HT-29 (cell line): ENCODE measurements around the gene TRAF3IP3. TPM values are rescaled to one million over a fixed set of nuclear protein-coding genes. Genes with fewer than 3 reads are reported as not detected.
A peak's percentile ranks its signal among the peaks of the same experiment; 100 is the strongest.

Source experiments
- DNase-seq: peaks from one replicate; pipeline ENCODE4 v3.0.0-alpha.2; 2015; ENCODE audit warnings: low spot score
- total RNA-seq: library from RNA; depleted of rRNA; stranded (reverse); fragments of >200 nt; shearing (Covaris generic); gene quantifications from 2 replicates; pipeline ENCODE4 v1.2.3, GENCODE V29; 2014

The TRAF3IP3 gene
- total RNA-seq, 1 experiment from 2014 or later = not detected

DNA sequence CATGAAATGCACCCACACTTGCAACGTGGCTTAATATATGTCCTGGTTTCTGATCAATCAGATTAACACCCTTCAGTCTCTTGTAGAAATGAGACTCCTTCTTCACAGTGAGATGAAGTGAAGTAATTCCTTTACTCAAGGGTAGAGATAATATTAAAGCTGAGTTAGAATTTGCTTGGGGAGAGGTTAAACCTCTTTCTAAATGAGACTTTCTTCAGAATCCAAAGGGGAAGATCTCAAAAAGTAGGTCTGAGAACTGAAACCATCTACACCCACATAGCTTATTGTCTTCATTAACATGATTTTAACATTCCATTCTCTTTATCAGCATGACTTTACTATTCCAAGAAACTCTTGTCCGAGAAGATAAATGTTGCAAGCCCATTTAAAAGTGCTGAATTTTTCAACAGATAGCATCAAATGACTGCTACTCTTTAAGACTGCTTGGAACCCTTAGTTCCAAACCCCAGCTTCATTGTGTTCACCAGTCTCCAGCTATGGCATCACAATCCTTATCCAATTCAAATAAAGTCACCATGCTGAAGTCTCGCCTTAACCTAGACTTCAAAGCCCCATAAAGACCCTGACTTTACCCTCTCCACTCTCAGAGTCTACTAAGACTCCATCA, 19.2 kb upstream of the TRAF3IP3 start:
- DNase-seq = no peak

DNA sequence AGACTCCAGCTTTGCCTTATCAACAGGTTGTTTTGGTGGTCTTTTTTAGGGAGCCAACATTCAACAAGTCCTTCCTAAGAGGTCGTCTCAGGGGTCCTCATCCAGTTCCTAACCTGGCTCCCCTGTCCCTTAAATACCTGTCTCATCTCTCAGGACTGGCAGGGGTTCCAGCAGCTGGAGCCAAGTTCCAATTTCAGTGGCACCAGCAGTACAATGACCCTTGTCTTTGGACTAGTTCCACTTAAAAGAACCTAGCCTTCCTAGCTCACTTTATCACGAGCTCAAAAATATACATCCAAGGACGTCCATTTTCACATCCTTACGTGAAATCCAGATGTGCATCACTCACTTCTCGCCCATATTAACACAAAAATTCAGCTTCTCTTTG, 18.7 kb upstream of the TRAF3IP3 start:
- no peak for DNase-seq

DNA sequence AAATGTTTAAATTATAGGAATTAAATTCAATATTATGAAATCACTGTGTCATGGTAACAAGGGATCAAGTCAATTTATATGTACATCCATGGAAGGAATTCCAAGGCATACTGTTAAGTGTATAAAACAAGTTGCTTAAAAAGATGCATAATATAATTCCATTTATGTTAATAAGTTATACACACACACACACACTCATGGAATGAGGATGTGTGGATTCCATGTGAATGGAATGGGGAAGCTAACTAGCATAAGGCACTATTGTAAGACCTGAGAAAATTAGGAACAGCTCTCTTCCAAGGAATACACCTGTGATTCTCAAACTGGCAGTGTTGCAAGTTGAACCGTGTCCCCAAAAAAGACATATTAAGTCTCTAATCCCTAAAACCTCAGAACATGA, 17.6 kb upstream of the TRAF3IP3 start:
- no peak for DNase-seq

DNA sequence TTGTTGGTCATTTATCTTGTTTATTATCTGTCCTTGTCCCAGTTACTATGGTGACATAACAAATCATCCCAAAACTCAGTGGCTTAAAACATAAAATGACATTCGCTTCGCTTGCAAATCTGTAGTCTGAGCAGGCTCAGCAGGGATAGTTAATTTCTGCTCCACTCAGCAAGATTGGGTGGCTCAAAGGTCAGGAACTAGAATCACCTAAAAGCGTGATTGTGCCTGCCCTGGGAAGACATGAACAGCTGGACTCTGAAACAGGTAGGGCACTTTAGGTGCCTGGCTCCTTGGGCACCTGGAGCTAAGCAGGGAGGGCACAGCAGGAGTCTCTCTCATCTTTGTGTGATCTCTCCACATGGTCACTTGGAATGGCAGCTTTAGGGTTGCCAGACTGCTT, 14.7 kb upstream of the TRAF3IP3 start:
- no peak for DNase-seq

DNA sequence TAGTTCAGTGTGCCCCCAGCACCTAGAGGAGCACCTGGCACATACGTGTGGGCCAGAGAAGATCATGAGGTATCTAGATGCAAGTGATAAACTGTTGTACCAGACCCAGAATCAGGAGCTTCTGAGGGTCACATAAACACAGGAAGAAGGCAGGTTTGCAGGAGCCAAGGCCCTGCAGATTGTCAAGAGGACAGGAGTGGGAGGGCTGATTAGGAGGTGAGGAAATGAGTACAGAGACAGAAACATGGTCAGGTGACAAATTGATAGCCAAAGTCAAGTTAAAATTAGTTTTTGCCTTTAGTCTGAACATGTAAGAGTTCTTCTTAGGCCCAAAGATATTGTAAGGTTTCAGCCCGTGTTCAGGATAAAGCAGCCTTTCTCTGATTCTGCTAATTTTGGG, 14.0 kb upstream of the TRAF3IP3 start:
- DNase-seq = no peak

DNA sequence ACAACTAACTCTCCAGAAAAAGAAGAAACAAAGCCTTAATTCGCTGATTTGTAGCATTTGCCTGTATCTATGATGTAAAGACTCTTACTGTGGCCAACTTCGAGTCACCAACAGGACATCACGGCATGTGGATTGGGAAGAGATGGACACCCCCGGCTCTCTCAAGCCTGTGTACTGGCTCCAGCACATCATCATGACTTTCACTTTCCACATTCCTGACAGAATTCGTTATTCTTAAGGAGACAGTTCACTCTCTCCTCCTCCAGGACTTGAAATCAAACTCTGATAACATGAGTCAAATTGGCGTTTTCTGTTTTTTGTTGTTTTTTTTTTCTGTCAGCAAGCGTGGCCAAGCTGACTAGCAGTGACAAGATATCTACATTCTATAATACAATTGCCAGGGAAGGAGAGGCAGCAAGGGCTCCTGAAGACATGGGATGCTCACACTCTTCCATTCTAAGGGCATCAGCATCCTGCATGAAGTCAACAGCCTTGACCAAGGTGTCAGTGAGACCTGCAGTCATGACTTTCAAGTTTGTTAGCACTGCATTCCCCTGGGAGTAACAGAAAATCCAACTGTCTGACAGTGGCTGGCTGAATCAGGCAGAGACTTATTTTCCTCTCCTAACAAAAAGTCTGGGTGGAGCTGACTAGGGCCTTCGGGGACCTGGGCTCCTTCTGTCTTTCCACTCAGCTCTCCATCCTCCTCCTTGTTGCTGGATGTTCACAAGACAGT, 13.3 kb upstream of the TRAF3IP3 start:
- no peak for DNase-seq

DNA sequence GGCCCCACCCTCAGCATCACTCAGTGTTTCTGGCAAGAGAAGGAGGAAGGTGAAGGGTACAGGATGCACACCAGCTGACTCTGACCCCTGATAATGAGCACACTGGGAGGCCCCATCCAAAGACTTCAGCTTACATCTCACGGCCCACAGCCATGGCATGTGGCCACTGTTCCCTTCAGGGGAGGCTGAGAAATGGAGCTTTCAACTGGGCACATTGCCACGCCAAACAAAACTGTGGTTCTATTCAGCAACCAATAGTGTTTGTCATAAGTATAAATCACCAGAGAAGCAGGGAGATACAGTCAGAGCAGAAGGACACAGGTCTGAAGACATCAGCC, 12.7 kb upstream of the TRAF3IP3 start:
- DNase-seq = no peak

DNA sequence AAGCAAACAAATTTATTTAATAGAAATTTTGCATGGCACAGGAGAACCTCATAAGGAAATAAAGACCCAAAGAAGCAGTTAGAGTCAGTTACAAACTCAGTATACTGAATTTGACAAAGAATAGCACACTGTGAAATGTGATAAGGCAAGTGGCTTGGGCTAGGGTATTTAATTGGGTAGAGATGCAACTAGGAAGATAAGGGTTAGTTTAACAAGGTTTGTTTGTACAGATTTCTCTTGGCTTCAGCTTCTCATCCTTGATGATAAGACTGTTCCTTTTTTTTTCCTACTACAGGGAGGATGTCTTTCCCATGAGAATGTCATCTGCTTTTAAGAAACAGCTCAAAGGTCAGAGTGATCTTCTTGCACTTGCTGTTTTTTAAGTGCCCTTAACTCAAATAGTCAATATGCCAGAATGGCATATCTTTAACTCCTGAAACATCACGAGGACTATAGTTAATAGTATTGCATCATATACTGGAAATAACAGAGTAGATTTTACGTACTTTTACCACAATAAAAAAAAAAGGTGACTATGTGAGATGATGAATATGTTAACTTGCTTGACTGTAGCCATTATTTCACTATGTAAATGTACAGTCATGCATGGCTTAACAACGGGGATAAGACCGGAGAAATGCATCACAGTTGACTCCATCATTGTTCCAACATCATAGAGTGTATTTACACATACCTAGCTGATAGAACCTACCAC, 9.2 kb upstream of the TRAF3IP3 start:
- DNase-seq = no peak

DNA sequence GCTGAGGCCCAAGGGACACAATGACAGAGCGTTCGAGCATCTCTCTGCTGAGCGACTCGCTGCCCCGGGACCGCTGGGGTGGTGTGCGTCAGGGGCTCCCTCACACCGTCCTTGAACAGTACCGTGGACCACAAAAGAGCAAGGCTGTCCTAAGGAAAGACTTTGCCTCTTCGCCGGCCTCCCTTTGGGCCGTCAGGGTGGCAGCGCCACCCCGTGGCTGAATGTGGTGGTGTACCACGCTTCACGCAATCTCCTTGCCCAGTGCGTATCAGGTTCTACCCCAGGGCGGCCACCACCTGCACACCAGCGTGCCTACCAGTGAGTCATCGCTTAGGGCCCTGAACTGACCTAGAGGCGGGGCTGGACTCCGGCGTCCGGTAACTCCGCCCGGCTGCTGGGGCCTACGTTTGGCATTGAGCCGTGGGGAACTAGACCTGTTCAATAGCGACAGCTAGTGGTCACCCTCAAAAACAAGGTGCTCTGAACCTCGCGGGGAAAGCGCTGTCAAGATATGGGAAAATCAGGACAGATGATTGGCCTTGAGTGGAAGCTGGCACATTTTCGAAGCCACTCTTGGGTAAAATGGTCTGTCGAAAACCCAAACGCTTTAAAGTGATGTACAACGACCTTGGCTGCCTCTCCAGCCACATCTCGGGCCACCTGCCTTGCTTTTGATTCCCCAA, 8.1 kb upstream of the TRAF3IP3 start:
- DNase-seq = peak; percentile 97

DNA sequence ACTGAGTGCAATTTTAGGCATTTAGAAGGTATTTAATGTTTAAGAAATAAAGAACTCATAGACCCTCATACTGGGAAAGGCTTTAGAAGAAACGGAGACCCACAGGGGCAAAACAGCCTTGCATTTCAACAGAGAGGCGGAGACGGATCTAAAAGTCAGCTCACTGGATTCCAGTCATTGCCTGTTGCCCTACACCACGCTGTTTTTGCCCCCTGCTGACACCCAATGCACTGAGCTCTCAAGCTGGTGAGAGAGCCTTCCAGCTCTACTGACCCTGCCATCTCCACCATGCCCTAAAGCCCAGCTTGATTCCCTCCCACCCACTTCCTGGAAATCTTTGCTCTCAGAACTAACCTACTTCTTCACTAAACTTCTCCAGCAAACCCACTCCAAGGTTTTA, 7.2 kb upstream of the TRAF3IP3 start:
- no peak for DNase-seq

DNA sequence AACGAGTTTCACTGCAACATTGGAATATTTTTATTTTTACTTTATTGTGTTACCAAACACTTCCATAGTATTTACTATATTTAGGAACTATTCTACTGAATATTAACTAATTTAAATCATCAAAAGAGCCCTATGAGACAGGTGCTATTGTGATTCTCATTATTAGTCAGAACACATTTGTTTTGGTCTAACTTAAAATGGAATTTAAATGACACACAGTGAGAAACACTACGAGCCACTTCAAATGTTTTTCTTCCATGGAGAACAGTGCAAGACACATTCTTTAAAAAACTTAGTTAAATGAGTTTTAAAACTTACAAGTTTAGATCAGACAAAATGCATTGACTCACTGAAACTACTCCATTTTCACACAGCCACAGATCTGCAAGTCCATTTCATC, 6.6 kb upstream of the TRAF3IP3 start:
- no peak for DNase-seq

DNA sequence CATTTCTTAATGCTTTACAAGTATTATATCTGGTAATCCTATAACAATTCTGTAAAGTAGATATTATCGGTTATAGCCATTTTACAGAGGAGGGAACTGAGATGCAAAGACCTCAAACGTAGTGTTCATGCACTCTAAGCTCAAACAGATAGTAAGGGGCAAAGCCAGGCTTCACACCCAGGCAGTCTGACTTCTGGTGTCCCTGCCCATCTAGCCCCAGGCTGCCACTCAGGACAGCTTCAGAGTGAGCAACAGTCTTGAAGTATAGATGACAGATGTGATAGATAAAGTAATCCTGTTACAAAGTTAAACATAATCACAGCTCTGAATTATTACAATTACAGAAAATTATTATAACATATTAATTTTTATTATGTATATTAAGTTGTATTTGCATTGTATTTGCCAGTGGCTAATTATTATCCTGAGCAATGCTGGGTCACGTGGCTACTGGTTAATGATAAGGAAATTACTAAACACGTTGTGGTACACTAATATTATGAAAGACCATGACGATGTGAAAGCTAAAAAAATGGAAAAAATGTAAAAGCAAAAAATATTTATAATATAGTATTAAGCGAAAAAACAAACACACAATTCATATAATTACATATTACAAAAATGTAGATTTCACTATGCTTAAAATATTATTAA, 6.1 kb upstream of the TRAF3IP3 start:
- no peak for DNase-seq

DNA sequence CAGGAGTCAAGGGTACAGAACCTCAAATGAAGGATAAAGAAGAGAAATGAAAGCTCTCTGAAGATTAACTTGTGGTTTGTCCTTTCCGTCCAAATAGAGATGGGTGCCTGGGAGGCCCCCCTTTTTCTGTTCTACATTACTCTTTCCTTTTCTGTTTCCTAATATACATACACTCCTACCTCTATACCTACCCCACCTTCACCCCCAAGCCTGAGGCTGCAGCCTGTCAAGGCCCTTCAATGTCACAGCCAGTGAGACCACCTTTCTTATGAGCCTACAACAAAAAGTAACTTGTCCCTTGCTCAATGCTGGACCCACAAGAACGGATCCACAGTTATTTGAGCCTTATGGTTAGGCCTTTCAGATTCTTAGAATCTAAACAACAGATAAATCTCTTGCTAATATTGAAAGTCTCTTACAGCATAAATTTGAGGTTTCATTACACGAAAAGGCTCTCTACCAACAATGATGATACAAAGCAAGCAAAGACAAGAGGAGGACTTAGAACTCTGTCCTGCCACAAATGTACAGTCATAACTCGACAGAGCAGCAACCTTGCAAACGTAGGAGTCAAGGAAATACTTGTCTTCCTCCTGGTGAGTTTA, 4.1 kb upstream of the TRAF3IP3 start:
- no peak for DNase-seq

DNA sequence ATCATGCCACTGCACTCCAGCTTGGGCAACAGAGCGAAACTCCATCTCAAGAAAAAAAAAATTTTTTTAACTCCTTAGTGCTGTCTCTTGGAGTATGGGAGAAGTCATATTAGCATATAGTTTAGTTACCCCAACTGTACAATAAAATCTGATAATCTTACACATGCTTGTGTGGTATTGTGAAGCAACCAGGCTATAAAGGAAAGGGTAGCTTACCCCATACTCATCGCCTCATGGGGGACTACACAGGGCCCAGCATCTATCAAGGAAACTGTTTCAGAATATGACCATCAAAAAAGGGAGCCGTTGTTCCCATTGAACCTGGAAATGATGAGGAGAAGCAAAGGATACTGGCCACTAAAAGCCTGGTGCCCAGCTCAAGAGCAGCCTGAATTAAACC, 3.0 kb upstream of the TRAF3IP3 start:
- DNase-seq = no peak

DNA sequence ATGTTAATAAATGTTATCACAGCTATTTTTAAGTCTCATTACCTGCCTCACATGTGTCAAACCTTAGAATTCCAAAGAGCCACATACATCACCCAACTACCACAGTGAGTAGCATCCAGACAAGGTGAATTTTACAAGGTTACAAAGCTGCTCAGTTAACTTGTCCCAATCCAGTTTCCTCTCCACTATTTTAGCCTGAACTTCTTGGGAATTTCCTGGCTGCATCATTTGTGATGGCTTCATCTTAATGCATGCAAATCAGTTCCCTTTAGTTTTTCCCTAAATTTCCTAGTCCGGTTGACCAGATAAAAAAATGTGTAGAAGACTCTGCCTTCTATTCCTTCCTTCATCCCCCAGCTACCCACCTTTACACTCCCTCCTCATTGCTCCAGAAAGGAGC, 597 bp upstream of the TRAF3IP3 start:
- no peak for DNase-seq

DNA sequence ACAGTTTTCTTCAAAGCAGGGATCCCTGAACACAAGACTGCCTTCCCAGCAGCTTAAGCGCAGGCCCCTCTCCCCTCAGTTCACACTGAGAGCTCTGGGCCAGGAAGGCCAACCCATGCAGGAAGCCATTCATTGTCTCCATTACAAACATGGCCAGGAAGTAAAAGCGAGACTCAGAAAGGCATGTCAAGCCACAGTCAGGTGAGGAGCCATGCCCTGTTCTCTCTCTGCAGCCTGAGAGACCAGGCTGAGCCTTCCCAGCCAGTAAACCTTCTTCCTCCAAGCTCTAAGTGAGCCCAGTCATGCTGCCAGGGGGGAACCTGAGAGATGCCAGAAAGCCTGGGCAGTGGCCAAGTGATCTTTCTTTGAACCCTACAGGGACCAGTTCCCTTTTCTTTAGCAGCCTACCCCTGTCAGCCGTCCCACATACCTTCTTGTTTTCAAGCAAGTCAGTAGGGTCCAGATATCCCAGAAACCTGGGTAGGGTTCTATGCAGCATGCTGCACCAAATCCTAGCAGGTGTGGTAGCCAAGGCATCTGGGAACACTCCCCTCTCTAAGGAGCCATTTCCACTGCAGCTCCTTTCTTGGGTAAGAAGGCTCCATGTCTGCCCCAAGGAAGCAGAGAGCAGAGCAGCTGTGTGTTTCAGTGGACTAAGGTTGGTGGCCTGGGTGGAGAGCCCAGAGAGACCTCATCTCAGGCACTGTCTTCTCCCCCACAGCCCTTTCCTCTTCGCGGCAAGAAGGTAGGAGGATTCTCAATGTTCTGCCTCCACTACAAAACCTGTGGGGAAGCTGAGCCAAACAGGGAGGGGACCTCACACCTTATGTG, 977 bp downstream of the TRAF3IP3 start:
- no peak for DNase-seq

DNA sequence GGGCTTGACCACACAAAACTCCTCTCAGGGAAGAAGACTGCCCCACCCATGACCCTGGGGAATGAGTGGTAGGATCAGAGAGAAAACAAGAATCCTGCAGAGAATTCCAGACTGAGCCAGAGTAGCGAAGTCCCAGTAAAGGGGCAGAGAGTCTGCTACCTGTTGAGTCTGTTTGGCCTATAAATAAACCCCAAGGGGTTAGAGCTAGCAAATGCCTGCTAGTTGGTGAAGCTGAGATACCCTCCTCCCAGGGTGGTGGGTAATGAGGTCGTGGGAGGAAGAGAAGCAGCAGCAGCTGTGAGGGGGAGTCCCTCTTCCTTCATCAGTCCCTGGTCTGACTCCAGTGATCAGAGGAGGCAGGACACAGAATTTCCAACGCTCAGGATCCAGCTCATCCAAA, 2.5 kb downstream of the TRAF3IP3 start:
- no peak for DNase-seq

DNA sequence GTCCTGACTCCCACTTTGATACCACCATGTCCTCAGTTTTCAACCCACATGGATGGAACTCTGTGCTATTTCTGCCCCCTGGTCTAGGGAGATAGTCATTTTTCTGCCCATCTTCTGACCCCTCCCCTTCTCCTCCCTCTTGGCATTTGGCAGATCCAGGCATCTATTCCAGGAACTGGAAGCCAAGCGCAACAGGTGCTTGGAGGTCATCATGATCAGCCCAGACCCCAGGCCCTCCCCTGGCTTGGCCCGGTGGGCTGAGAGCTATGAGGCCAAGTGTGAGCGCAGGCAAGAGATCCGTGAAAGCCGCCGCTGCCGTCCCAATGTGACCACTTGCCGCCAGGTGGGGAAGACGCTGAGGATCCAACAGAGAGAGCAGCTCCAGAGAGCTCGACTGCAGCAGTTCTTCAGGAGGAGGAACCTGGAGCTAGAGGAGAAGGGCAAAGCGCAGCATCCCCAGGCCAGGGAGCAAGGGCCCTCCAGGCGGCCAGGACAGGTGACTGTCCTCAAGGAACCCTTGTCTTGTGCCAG, 4.0 kb downstream of the TRAF3IP3 start:
- DNase-seq = no peak

DNA sequence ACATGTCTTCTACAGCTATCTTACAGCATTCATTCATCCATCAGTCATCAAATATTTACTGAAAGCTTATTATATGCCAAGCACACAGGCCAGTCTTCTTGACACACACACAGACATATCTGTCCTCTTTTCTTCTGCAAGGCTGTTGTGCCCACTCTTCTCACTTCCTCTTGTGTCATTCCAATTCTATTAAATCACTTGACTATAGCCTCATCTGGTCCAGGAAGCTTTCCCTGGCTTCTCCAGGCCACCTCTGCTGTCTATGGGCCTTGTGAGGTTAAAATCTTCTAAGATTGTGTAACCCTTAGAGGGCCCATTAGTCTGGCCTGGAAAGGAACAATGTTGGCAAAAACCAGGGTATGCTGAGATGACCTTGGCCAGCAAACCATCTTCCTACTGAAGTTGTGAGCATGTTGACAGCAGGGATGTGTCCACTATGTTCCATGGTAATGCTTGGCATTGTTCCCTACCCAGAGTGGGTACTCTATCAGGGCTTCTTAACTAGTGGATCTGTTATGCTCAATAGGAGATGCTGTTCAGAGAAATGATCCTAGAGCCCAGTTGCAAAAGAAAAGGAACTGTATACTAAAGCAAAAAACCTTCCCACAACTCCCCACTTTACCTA, 5.3 kb downstream of the TRAF3IP3 start:
- DNase-seq = no peak

DNA sequence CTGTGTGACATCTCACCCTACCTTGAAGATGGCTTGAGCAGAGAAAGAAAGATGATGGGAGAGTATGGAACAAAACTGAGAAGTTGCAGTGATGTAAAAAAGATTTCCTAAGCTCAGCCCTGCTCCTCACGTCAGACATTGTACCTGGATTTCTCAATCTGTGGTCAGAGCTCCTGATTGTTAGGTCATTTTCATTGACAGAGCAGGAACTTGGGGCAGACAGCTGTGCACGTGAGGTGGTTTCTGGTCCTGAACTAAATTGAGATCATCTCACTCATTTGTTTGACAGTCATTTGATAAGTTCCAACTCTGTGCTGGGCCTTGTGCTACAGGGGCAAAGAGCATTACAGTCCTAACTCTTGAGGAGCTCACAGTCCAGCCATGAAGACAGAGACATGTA, 10.2 kb downstream of the TRAF3IP3 start:
- no peak for DNase-seq
